CD4-positive, alpha-beta T cell (primary cell): ENCODE results near the gene PPP1R12B. TPM values are rescaled to one million over a fixed set of nuclear protein-coding genes. Genes with fewer than 3 reads are reported as not detected.
"Not testable (repeated sequence)": the region's sequence is repeated elsewhere in the genome, so short reads cannot be mapped to it uniquely, and the experiment has no call there.

Experiments
- ATAC-seq: fragments of 200-7000 bp; cut with Tn5 transposase; one replicate; pipeline ENCODE4 v1.10.0; 2022; ENCODE audit warnings: mild to moderate bottlenecking; ENCODE audit not compliant: poor library complexity
- CTCF ChIA-PET: fragments of 350-600 bp; sonication (Branson Sonifier 250); formaldehyde crosslinking; loops from one replicate; lab custom pipeline; 2021; ENCODE audit warnings: antibody characterized with exemption, inconsistent platforms; lab: Charles Lee
- POLR2A ChIA-PET: fragments of 350-600 bp; sonication (Branson Sonifier 250); formaldehyde crosslinking; loops from one replicate; lab custom pipeline; 2021; ENCODE audit warnings: antibody characterized with exemption, inconsistent platforms; lab: Charles Lee
- DNase-seq, 14 experiments: peaks; one replicate each; pipeline ENCODE4 v3.0.0-alpha.2; 2013 to 2020; ENCODE audit warnings: mixed read lengths in 2 of 14
- H3K27ac ChIP-seq, 2 donors: one replicate each; pipeline versions ENCODE4 v1.5.1 to v1.7.0; 2013; ENCODE audit warnings: low read length in 2 of 2, low read depth in 1 of 2, mild to moderate bottlenecking in 1 of 2
- H3K27me3 ChIP-seq, 2 experiments: 1 replicate in 1 of 2; 2 replicates in 1 of 2; pipeline versions ENCODE4 v1.6.1 to v1.7.0; 2013; ENCODE audit warnings: low read length in 2 of 2, control low read depth in 1 of 2, mild to moderate bottlenecking in 1 of 2, moderate library complexity in 1 of 2; ENCODE audit not compliant: insufficient read depth in 2 of 2, control insufficient read depth in 1 of 2
- H3K36me3 ChIP-seq: one replicate; pipeline ENCODE4 v1.6.1; 2013; ENCODE audit warnings: low read length, control low read depth; ENCODE audit not compliant: insufficient read depth
- H3K4me1 ChIP-seq: one replicate; pipeline ENCODE4 v1.6.1; 2013; ENCODE audit warnings: low read length, control low read depth; ENCODE audit not compliant: insufficient read depth
- H3K4me3 ChIP-seq: one replicate; pipeline ENCODE4 v1.5.1; 2013; ENCODE audit warnings: mild to moderate bottlenecking, low read length, moderate library complexity
- H3K9me3 ChIP-seq, 2 experiments: 1 replicate in 1 of 2; 2 replicates in 1 of 2; pipeline versions ENCODE4 v1.6.1 to v1.7.0; 2013; ENCODE audit warnings: low read length in 2 of 2, mild to moderate bottlenecking in 2 of 2, control low read depth in 1 of 2, moderate library complexity in 1 of 2; ENCODE audit not compliant: control insufficient read depth in 1 of 2, insufficient read depth in 1 of 2
- H3K27ac Mint-ChIP-seq: one replicate; pipeline ENCODE4 v1.8.0; 2020; ENCODE audit warnings: mixed read lengths
- H3K27me3 Mint-ChIP-seq: one replicate; pipeline ENCODE4 v1.8.0; 2021; ENCODE audit warnings: mixed read lengths
- H3K36me3 Mint-ChIP-seq: one replicate; pipeline ENCODE4 v1.8.0; 2021; ENCODE audit warnings: low read depth, mixed read lengths
- H3K4me1 Mint-ChIP-seq: one replicate; pipeline ENCODE4 v1.8.0; 2021; ENCODE audit warnings: low read depth, mixed read lengths
- H3K4me3 Mint-ChIP-seq: one replicate; pipeline ENCODE4 v1.8.0; 2020; ENCODE audit warnings: mild to moderate bottlenecking, mixed read lengths
- H3K9me3 Mint-ChIP-seq: one replicate; pipeline ENCODE4 v1.8.0; 2020; ENCODE audit warnings: mixed read lengths
- CTCF ChIP-seq: fragments of 200-600 bp; IDR thresholded peaks from one replicate; pipeline ENCODE4 v1.8.0; 2022; ENCODE audit warnings: antibody characterized with exemption, mild to moderate bottlenecking
- intact Hi-C, 2 experiments: fragments of 100-400 bp; cut with DNase I in 1 of 2; cut with micrococcal nuclease in 1 of 2; formaldehyde crosslinking; loops; one replicate each; pipeline versions ENCODE4 v1.15.1 to v1.9.0; 2023 to 2025; cut with DNase I, micrococcal nuclease
- total RNA-seq, 174 experiments: library from RNA in 2 of 174; stranded (reverse) in 2 of 174; gene quantifications; one replicate each; pipeline ENCODE4 v1.2.3 and lab custom pipeline; 2021 to 2026

PPP1R12B gene
- total RNA-seq, 2 experiments from 2014 or later = 15.0 to 15.3 TPM

GRCh38 chr1:202411422-202411821, 62.9 kb downstream of the PPP1R12B start:
- no peak overlapping the region for H3K27ac ChIP-seq
- intact Hi-C loops = no loop called here
- H3K9me3 ChIP-seq = no peaks in the 10 kb centered on the region
- TF ChIP-seq CTCF = no peak
- ATAC-seq = no peak
- CTCF ChIA-PET = no interaction called here
- Mint-ChIP-seq H3K27me3 (no peaks in the 10 kb centered on the region), H3K36me3 (no peaks in the 10 kb centered on the region), H3K9me3 (no peaks in the 10 kb centered on the region), H3K4me1 (peaks cover 13% of the 10 kb centered on the region), H3K27ac (no peak overlapping the region), H3K4me3 (no peak overlapping the region)
- no peaks in the 10 kb centered on the region for H3K4me1 ChIP-seq
- no peak overlapping the region for H3K4me3 ChIP-seq
- DNase-seq = no peak
- no peaks in the 10 kb centered on the region for H3K36me3 ChIP-seq
- H3K27me3 ChIP-seq = no peaks in the 10 kb centered on the region
- POLR2A ChIA-PET = no interaction called here

GRCh38 chr1:202412421-202412820, 63.9 kb downstream of the PPP1R12B start:
- H3K4me1 Mint-ChIP-seq, CTCF ChIA-PET, intact Hi-C loops, H3K4me1 ChIP-seq, POLR2A ChIA-PET, H3K36me3 ChIP-seq, H3K4me3 Mint-ChIP-seq, H3K27ac ChIP-seq, H3K27me3 ChIP-seq, H3K27me3 Mint-ChIP-seq, H3K27ac Mint-ChIP-seq, H3K36me3 Mint-ChIP-seq, ATAC-seq, H3K9me3 ChIP-seq, H3K4me3 ChIP-seq, H3K9me3 Mint-ChIP-seq, DNase-seq: not testable (repeated sequence)

GRCh38 chr1:202416641-202417040, 68.1 kb downstream of the PPP1R12B start:
- no peaks in the 10 kb centered on the region for H3K27me3 Mint-ChIP-seq

GRCh38 chr1:202417141-202417540, 68.6 kb downstream of the PPP1R12B start:
- H3K9me3 ChIP-seq, H3K27me3 ChIP-seq, DNase-seq, H3K4me1 Mint-ChIP-seq, H3K27me3 Mint-ChIP-seq, H3K4me3 ChIP-seq, H3K27ac Mint-ChIP-seq, POLR2A ChIA-PET, CTCF ChIA-PET, H3K4me1 ChIP-seq, H3K9me3 Mint-ChIP-seq, H3K36me3 ChIP-seq, ATAC-seq, H3K4me3 Mint-ChIP-seq, H3K27ac ChIP-seq, intact Hi-C loops: not testable (repeated sequence)
- H3K36me3 Mint-ChIP-seq = peaks cover 14% of the 10 kb centered on the region

More at GRCh38 chr1:202416641-202417040, 68.1 kb downstream of the PPP1R12B start:
- intact Hi-C loops = no loop called here
- DNase-seq (no peak), ATAC-seq (no peak)
- H3K9me3 ChIP-seq = no peaks in the 10 kb centered on the region
- H3K36me3 ChIP-seq = no peaks in the 10 kb centered on the region
- Mint-ChIP-seq H3K4me1 (no peaks in the 10 kb centered on the region), H3K4me3 (no peak overlapping the region), H3K36me3 (peaks cover 14% of the 10 kb centered on the region), H3K27ac (no peak overlapping the region), H3K9me3 (no peaks in the 10 kb centered on the region)
- POLR2A ChIA-PET = no interaction called here
- no peaks in the 10 kb centered on the region for H3K4me1 ChIP-seq
- no peaks in the 10 kb centered on the region for H3K27me3 ChIP-seq
- CTCF ChIA-PET = no interaction called here
- no peak for TF ChIP-seq CTCF
- H3K4me3 ChIP-seq = no peak overlapping the region
- H3K27ac ChIP-seq = no peak overlapping the region

GRCh38 chr1:202417762-202418201, 69.3 kb downstream of the PPP1R12B start:
- CTCF ChIA-PET, H3K27ac ChIP-seq, H3K27ac Mint-ChIP-seq, H3K27me3 ChIP-seq, intact Hi-C loops, POLR2A ChIA-PET, H3K4me1 Mint-ChIP-seq, H3K4me1 ChIP-seq, ATAC-seq, H3K36me3 ChIP-seq, H3K27me3 Mint-ChIP-seq, H3K4me3 ChIP-seq, H3K9me3 Mint-ChIP-seq, DNase-seq, H3K9me3 ChIP-seq, H3K4me3 Mint-ChIP-seq: not testable (repeated sequence)
- peaks cover 14% of the 10 kb centered on the region for H3K36me3 Mint-ChIP-seq

GRCh38 chr1:202419731-202420130, 71.2 kb downstream of the PPP1R12B start:
- H3K4me1 ChIP-seq, H3K9me3 Mint-ChIP-seq, H3K4me1 Mint-ChIP-seq, CTCF ChIA-PET, H3K27ac ChIP-seq, H3K27me3 Mint-ChIP-seq, H3K36me3 ChIP-seq, ATAC-seq, H3K27me3 ChIP-seq, H3K4me3 ChIP-seq, H3K9me3 ChIP-seq, DNase-seq, H3K27ac Mint-ChIP-seq, intact Hi-C loops, H3K4me3 Mint-ChIP-seq, POLR2A ChIA-PET: not testable (repeated sequence)
- H3K36me3 Mint-ChIP-seq = peaks cover 18% of the 10 kb centered on the region
